ENCODE results near the gene TPRG1L.
"Not testable (repeated sequence)": the region's sequence is repeated elsewhere in the genome, so short reads cannot be mapped to it uniquely, and the experiment has no call there.

The TPRG1L gene

GRCh38 chr1:3606779-3607702 lies 17.8 kb upstream of the TPRG1L start:
- no peak for FAIRE-seq
- DNase-seq (ENCODE audit: extremely low spot score, insufficient read length, low read depth) = no peak

- FAIRE-seq (no peak), DNase-seq (ENCODE audit: extremely low spot score, insufficient read length, low read depth) (no peak)
These were observed 17.1 kb upstream of the TPRG1L start for GRCh38 chr1:3607703-3608065.

GRCh38 chr1:3608154-3608553 lies 16.7 kb upstream of the TPRG1L start:
- FAIRE-seq = no peak
- no peak for DNase-seq (ENCODE audit: extremely low spot score, insufficient read length, low read depth)

GRCh38 chr1:3609016-3609768 lies 15.6 kb upstream of the TPRG1L start:
- FAIRE-seq = no peak
- no peak for DNase-seq (ENCODE audit: extremely low spot score, insufficient read length, low read depth)

- FAIRE-seq = no peak
- DNase-seq (ENCODE audit: extremely low spot score, insufficient read length, low read depth) = no peak
These were observed 14.9 kb upstream of the TPRG1L start for GRCh38 chr1:3609769-3610526.

- no peak for DNase-seq (ENCODE audit: extremely low spot score, insufficient read length, low read depth)
These were observed 14.2 kb upstream of the TPRG1L start for GRCh38 chr1:3610527-3611169.

GRCh38 chr1:3611170-3612019 lies 13.4 kb upstream of the TPRG1L start, which contains the start of gene MEGF6:
TSS of gene MEGF6 (minus strand) at chr1:3611508. CDS start at chr1:3611268, 240 bp downstream.
- no peak for FAIRE-seq
- DNase-seq (ENCODE audit: extremely low spot score, insufficient read length, low read depth) = no peak

More at GRCh38 chr1:3610527-3611169, 14.2 kb upstream of the TPRG1L start:
- no peak for FAIRE-seq

GRCh38 chr1:3612123-3612522 lies 12.7 kb upstream of the TPRG1L start:
- FAIRE-seq (no peak), DNase-seq (ENCODE audit: extremely low spot score, insufficient read length, low read depth) (no peak)

GRCh38 chr1:3614755-3615742 lies 9.8 kb upstream of the TPRG1L start:
- no peak for FAIRE-seq
- DNase-seq (ENCODE audit: extremely low spot score, insufficient read length, low read depth) = no peak

GRCh38 chr1:3616861-3617260 lies 8.0 kb upstream of the TPRG1L start:
- no peak for DNase-seq (ENCODE audit: extremely low spot score, insufficient read length, low read depth)
- no peak for FAIRE-seq

- DNase-seq (ENCODE audit: extremely low spot score, insufficient read length, low read depth) (no peak), FAIRE-seq (no peak)
These were observed 6.9 kb upstream of the TPRG1L start for GRCh38 chr1:3617806-3618345.

GRCh38 chr1:3618531-3618880 lies 6.3 kb upstream of the TPRG1L start:
- FAIRE-seq = no peak
- no peak for DNase-seq (ENCODE audit: extremely low spot score, insufficient read length, low read depth)

GRCh38 chr1:3618881-3619671 lies 5.7 kb upstream of the TPRG1L start:
- peak; percentile 82 for FAIRE-seq
- DNase-seq (ENCODE audit: extremely low spot score, insufficient read length, low read depth) = peak; percentile 62

- DNase-seq (ENCODE audit: extremely low spot score, insufficient read length, low read depth) (no peak), FAIRE-seq (no peak)
These were observed 4.1 kb upstream of the TPRG1L start for GRCh38 chr1:3620708-3621107.

- not testable (repeated sequence) for DNase-seq (ENCODE audit: extremely low spot score, insufficient read length, low read depth)
- peak; percentile 46 for FAIRE-seq
These were observed 3.6 kb upstream of the TPRG1L start for GRCh38 chr1:3621151-3621671.

GRCh38 chr1:3622102-3622501 lies 2.7 kb upstream of the TPRG1L start:
- DNase-seq (ENCODE audit: extremely low spot score, insufficient read length, low read depth); FAIRE-seq: not testable (repeated sequence)

Data from GM18507 (cell line).